DND-41 (cell line): ENCODE data around the gene MCHR1.

Experiments used
- EZH2 ChIP-seq: IDR thresholded peaks from 3 replicates; pipeline ENCODE4 v1.6.1; 2012; ENCODE audit warnings: borderline replicate concordance, low read depth, mild to moderate bottlenecking, moderate library complexity, low read length, inconsistent platforms; ENCODE audit not compliant: severe bottlenecking
- TF ChIP-seq, protein P1 (sequence below): IDR thresholded peaks from 2 replicates; pipeline ENCODE4 v1.5.1; 2012; ENCODE audit warnings: borderline replicate concordance, low read length, moderate library complexity, mild to moderate bottlenecking; ENCODE audit not compliant: poor library complexity, severe bottlenecking; ENCODE audit errors: extremely low read depth

DNA sequence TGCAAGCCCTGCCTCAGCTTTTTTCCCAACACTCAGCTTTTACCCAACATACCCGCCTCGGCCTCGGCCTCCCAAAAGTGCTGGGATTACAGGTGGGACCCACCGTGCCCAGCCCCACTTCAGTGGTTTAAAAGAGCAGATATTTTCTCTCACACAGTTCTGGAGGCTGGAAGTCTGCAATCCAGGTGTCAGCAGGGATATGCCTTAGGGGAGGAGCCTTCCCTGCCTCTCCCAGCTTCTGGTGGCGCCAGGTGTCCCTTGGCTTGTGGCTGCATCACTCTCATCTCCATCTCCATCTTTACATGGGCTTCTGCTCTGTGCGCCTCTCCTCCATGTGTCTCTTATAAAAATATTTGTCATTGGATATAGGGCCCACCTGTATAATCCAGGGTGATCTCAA is 50.0 kb downstream of the MCHR1 start:
- TF ChIP-seq, protein P1, sequence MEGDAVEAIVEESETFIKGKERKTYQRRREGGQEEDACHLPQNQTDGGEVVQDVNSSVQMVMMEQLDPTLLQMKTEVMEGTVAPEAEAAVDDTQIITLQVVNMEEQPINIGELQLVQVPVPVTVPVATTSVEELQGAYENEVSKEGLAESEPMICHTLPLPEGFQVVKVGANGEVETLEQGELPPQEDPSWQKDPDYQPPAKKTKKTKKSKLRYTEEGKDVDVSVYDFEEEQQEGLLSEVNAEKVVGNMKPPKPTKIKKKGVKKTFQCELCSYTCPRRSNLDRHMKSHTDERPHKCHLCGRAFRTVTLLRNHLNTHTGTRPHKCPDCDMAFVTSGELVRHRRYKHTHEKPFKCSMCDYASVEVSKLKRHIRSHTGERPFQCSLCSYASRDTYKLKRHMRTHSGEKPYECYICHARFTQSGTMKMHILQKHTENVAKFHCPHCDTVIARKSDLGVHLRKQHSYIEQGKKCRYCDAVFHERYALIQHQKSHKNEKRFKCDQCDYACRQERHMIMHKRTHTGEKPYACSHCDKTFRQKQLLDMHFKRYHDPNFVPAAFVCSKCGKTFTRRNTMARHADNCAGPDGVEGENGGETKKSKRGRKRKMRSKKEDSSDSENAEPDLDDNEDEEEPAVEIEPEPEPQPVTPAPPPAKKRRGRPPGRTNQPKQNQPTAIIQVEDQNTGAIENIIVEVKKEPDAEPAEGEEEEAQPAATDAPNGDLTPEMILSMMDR = no peak
- TF ChIP-seq EZH2 = no peak
